SU-DHL-6 (cell line): ENCODE data around the gene ECHS1.

Experiments used
- EZH2phosphoT487 ChIP-seq: fragments of 200-600 bp; sonication (generic), shearing (Covaris generic); conservative IDR thresholded peaks from 2 replicates; pipeline ENCODE4 v1.6.1; 2018; ENCODE audit warnings: mild to moderate bottlenecking, antibody characterized with exemption, low read length, moderate library complexity, mixed read lengths
- TF ChIP-seq, protein P1 (sequence below): fragments of 200-600 bp; sonication (generic); IDR thresholded peaks from one replicate; pipeline ENCODE4 v1.5.1; 2017; ENCODE audit warnings: antibody characterized with exemption, mild to moderate bottlenecking, low read length, moderate library complexity; ENCODE audit not compliant: insufficient read depth, poor library complexity, severe bottlenecking

DNA sequence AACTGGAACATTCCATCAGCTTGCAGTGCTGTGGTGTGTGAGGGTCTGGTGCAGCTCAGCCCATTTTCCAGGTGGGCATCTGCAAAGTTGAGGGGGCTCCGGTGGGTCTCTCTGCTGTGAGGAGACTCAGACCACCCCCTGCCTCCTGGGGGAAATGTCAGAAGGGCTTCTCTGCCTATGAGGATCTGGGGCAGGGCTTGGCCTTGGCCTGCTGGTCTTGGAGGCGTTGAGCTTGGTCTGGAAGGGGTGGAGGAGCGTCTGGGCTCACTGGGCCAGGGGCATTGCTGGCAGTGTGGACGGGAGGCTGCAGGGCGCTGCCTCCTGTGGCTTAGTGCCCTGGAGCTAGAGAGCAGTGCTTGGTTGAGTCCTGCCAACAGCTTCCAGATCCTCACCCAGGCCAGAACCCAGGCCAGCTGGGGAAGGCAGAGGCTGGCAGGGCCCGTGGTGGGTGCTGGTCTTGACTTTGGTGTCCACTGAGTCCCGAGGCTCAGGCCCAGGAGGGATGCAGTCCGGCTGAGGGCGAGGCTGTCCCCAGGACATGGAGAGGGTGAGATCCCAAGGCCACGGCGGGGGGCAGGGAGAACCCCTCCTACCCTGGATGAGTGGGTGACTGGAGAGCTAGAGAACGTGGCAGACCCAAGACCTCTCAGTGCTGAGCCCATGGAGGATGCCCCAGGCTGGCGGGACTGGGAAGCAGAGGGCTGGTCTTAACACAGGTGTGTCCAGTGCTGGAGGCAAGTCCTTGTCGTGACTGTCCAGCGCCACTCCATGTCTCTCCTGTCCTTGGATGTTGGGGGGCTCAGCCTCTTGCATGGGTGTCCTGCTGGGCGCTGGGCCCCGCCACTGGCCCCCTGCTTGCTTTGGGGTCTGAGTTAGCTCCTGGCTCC is 48.4 kb upstream of the ECHS1 start:
- no peak for TF ChIP-seq EZH2phosphoT487
- TF ChIP-seq, protein P1, sequence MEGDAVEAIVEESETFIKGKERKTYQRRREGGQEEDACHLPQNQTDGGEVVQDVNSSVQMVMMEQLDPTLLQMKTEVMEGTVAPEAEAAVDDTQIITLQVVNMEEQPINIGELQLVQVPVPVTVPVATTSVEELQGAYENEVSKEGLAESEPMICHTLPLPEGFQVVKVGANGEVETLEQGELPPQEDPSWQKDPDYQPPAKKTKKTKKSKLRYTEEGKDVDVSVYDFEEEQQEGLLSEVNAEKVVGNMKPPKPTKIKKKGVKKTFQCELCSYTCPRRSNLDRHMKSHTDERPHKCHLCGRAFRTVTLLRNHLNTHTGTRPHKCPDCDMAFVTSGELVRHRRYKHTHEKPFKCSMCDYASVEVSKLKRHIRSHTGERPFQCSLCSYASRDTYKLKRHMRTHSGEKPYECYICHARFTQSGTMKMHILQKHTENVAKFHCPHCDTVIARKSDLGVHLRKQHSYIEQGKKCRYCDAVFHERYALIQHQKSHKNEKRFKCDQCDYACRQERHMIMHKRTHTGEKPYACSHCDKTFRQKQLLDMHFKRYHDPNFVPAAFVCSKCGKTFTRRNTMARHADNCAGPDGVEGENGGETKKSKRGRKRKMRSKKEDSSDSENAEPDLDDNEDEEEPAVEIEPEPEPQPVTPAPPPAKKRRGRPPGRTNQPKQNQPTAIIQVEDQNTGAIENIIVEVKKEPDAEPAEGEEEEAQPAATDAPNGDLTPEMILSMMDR: no peak
